IPS-15b (cell line): ENCODE measurements around the gene RBM8A.
A peak's percentile ranks its signal among the peaks of the same experiment; 100 is the strongest.

ENCODE experiments used
- H3K27me3 ChIP-seq: one replicate; pipeline ENCODE4 v1.6.1; 2013; ENCODE audit warnings: low read length; ENCODE audit not compliant: control insufficient read depth, insufficient read depth
- H3K36me3 ChIP-seq: one replicate; pipeline ENCODE4 v1.6.1; 2013; ENCODE audit warnings: low read length; ENCODE audit not compliant: control insufficient read depth, insufficient read depth
- H3K4me1 ChIP-seq: one replicate; pipeline ENCODE4 v1.6.1; 2013; ENCODE audit warnings: mild to moderate bottlenecking, low read length; ENCODE audit not compliant: control insufficient read depth, insufficient read depth
- H3K4me3 ChIP-seq: one replicate; pipeline ENCODE4 v1.5.1; 2013; ENCODE audit warnings: low read depth, low read length
- H3K9ac ChIP-seq: one replicate; pipeline ENCODE4 v1.6.1; 2013; ENCODE audit warnings: low read depth, mild to moderate bottlenecking, low read length
- H3K9me3 ChIP-seq: one replicate; pipeline ENCODE4 v1.6.1; 2013; ENCODE audit warnings: mild to moderate bottlenecking, low read length; ENCODE audit not compliant: control insufficient read depth, insufficient read depth

RBM8A gene

DNA sequence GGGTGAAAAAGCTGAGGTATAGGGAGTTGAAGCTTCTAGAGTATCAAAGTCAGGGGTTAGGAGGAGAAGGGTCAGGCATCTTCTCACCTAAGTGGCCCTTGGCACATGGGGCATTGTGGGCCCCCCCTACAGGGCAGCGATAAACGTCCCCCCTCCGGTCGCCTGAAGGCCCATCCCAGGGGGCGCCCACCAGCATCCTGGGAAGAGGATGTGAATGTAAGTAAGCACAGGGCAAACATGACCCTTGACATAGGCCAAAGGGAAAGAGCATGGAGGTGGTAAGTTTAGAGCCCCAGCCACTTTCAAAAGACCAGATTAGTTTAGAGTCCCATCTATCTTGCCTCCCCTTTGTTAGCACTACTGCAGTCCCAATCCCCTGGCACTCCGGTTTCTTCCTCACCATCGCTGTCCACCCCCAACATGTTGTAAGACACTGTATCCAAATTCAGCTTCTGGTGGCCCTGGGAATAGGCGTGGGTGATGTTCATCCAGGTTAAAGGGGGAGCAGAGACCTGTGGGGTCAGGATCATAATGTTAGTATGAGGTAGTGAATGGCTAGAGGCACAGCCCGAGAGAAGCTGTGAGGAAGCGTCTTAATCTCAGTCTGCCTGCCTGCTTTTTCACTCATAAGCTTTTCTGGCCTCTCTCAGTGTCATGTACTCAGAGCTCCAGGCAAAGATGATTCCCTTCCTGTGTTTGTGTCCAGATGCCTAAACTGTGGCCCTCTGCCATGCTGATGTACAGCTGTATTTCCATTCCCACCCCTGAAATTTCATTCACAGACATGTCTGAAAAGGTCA lies 20.1 kb downstream of the RBM8A start:
- Histone ChIP-seq H3K4me3 (no peak overlapping the region), H3K4me1 (no peaks in the 10 kb centered on the region), H3K27me3 (peaks cover 14% of the 10 kb centered on the region), H3K36me3 (no peaks in the 10 kb centered on the region), H3K9ac (no peak overlapping the region), H3K9me3 (no peaks in the 10 kb centered on the region)

- H3K4me3 ChIP-seq, result no peak overlapping the region
- no peak overlapping the region for H3K9ac ChIP-seq
- no peaks in the 10 kb centered on the region for H3K36me3 ChIP-seq
- no peaks in the 10 kb centered on the region for H3K4me1 ChIP-seq
- H3K9me3 ChIP-seq, result no peaks in the 10 kb centered on the region
- H3K27me3 ChIP-seq, result peaks cover 7% of the 10 kb centered on the region
These were observed 25.8 kb downstream of the RBM8A start for GRCh38 chr1:145901312-145902021.

DNA sequence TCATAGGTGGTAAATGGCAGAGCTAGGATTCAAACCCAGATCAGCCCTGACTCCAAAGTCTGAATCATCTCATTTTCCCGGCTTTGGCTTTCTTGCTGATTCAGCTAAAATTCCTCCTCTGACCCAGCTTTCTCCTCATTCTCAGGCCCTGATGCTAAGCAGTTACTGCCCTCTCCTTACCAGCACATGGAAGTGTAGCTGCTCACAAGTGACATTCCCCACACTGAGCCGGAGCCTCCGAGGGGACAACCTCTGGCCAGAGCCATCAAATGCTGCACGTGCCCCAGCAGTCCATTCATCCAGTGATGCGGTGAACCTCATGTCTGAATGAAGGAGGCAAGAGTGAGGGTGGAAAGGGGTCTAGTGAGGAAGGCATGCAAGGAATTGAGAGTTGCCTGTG lies 28.5 kb downstream of the RBM8A start:
- no peaks in the 10 kb centered on the region for H3K4me1 ChIP-seq
- H3K9ac ChIP-seq, result no peak overlapping the region
- no peaks in the 10 kb centered on the region for H3K36me3 ChIP-seq
- peaks cover 6% of the 10 kb centered on the region for H3K27me3 ChIP-seq
- no peaks in the 10 kb centered on the region for H3K9me3 ChIP-seq
- H3K4me3 ChIP-seq, result no peak overlapping the region

DNA sequence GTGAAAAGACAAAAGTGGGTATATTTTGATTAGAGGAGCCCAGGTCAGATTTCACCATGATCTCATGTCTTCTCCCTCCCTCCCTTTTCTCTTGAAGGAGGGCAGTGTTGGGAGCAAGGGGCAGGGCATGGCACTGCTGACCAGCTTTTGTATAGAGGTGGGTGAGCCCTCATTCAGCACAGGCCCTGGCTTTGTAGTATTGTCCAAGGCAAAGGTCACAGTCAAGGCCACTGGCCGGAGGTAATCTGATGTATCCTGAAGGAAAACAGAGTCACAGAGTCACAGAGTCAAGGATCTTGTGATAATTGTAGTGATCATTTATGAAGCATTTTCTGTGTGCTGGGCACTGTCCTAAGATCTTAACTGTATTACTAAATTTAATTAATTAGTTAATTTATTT lies 29.3 kb downstream of the RBM8A start:
- H3K4me3 ChIP-seq, result no peak overlapping the region
- peaks cover 6% of the 10 kb centered on the region for H3K27me3 ChIP-seq
- H3K36me3 ChIP-seq, result no peaks in the 10 kb centered on the region
- H3K9ac ChIP-seq, result no peak overlapping the region
- H3K9me3 ChIP-seq, result no peaks in the 10 kb centered on the region
- H3K4me1 ChIP-seq, result no peaks in the 10 kb centered on the region

GRCh38 chr1:145895471-145895870 lies 31.8 kb downstream of the RBM8A start:
- peaks cover 2% of the 10 kb centered on the region for H3K27me3 ChIP-seq
- no peak overlapping the region for H3K9ac ChIP-seq
- H3K4me1 ChIP-seq, result peaks cover 5% of the 10 kb centered on the region
- H3K9me3 ChIP-seq, result no peaks in the 10 kb centered on the region
- no peak overlapping the region for H3K4me3 ChIP-seq
- H3K36me3 ChIP-seq, result no peaks in the 10 kb centered on the region

- Histone ChIP-seq H3K9ac (no peak overlapping the region), H3K9me3 (no peaks in the 10 kb centered on the region), H3K36me3 (no peaks in the 10 kb centered on the region), H3K4me3 (no peak overlapping the region), H3K27me3 (peaks cover 2% of the 10 kb centered on the region), H3K4me1 (peaks cover 5% of the 10 kb centered on the region)
These were observed 33.8 kb downstream of the RBM8A start for GRCh38 chr1:145893306-145894055.

DNA sequence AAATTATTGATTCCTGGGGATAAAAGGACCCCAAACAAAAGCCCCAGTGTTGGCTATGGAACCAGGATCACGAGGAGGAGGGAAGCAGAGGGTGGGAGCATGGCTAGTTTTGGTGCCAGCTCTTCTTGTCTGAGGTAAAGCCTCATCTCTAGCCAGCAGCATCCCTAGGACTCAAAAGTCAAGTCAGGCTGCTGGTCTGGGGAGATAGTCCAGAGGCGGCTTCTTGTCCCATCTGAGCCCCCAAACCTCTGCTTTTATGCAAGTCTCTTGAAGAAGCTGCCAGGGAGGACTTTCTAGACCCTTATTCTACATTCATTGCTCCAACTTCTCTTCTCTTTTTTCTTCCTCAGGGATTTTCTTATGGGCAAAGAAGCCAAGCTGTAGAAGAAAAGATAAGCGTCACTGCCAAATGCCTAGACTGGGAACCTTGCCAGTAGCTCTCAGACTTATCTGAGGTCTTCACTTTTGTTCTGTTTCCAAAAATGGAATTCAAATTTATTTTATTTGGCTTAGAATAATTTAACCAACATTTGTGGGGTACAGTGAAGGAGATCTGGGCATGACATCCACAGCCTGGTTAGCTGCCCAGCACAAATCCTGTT lies 34.7 kb downstream of the RBM8A start:
- H3K4me3 ChIP-seq, result peak overlapping the region; percentile 27
- H3K36me3 ChIP-seq, result no peaks in the 10 kb centered on the region
- H3K9ac ChIP-seq, result no peak overlapping the region
- no peaks in the 10 kb centered on the region for H3K9me3 ChIP-seq
- peaks cover 2% of the 10 kb centered on the region for H3K27me3 ChIP-seq
- peaks cover 5% of the 10 kb centered on the region for H3K4me1 ChIP-seq

GRCh38 chr1:145891587-145892485 lies 35.4 kb downstream of the RBM8A start:
- Histone ChIP-seq H3K9me3 (no peaks in the 10 kb centered on the region), H3K27me3 (peaks cover 2% of the 10 kb centered on the region), H3K4me3 (peak overlapping the region; percentile 27), H3K4me1 (peaks cover 5% of the 10 kb centered on the region), H3K36me3 (no peaks in the 10 kb centered on the region), H3K9ac (peak overlapping the region; percentile 32)

- no peaks in the 10 kb centered on the region for H3K27me3 ChIP-seq
- H3K36me3 ChIP-seq, result no peaks in the 10 kb centered on the region
- H3K4me1 ChIP-seq, result peaks cover 5% of the 10 kb centered on the region
- no peak overlapping the region for H3K9ac ChIP-seq
- no peak overlapping the region for H3K4me3 ChIP-seq
- H3K9me3 ChIP-seq, result no peaks in the 10 kb centered on the region
These were observed 36.1 kb downstream of the RBM8A start for GRCh38 chr1:145891143-145891542.

DNA sequence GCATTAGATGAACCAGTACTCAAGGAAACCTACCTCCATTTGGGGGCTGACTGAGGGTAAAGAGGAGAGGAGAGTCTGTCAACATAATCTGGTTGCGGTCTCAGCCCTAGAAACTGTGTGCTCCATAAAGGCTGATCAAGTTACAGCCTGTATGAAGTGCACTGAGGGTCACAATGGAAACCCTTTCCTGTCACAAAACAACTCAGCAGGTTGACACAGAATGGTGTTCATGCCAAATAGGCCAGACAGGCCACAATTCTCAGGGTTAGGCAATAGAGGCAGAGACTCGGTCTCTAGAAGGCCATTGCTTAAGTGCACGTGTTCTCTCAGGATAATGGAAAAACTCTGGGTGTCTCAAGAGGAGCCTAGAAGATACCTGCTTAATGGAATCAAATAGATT lies 37.6 kb downstream of the RBM8A start:
- Histone ChIP-seq H3K9ac (no peak overlapping the region), H3K36me3 (no peaks in the 10 kb centered on the region), H3K27me3 (peaks cover 8% of the 10 kb centered on the region), H3K9me3 (no peaks in the 10 kb centered on the region), H3K4me3 (no peak overlapping the region), H3K4me1 (peaks cover 5% of the 10 kb centered on the region)

DNA sequence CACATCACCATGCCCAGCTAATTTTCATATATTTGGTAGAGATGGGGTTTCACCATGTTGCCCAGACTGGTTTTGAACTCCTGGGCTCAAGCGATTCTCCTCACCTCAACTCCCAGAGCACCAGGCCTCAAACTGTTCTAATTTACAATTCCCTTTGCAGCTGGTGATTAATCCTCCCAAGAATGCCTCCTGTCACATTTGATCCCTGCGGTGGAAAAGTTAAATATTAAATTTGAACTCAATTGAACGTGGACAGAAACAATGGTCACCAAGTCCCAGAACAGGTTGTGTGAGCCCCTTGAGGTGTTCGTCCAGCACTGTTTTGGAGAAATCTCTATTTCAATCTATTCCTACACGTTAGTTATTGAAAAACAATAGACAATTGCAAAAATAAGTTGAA lies 39.7 kb downstream of the RBM8A start:
- Histone ChIP-seq H3K4me3 (no peak overlapping the region), H3K36me3 (no peaks in the 10 kb centered on the region), H3K9ac (no peak overlapping the region), H3K9me3 (no peaks in the 10 kb centered on the region), H3K4me1 (peaks cover 5% of the 10 kb centered on the region), H3K27me3 (peaks cover 24% of the 10 kb centered on the region)
